IMR-90 (cell line): Measurements from ENCODE around the gene RYR1.

Experiments used
- MAZ ChIP-seq: IDR thresholded peaks from 2 replicates; pipeline ENCODE4 v1.6.1; 2012; ENCODE audit warnings: low read depth, mild to moderate bottlenecking, low read length, improper control_type of control experiment, moderate library complexity, borderline replicate concordance
- MXI1 ChIP-seq: IDR thresholded peaks from 2 replicates; pipeline ENCODE4 v1.6.1; 2012; ENCODE audit warnings: low read depth, mild to moderate bottlenecking, low read length, moderate library complexity, borderline replicate concordance
- POLR2A ChIP-seq: IDR thresholded peaks from 2 replicates; pipeline ENCODE4 v1.6.1; 2012; ENCODE audit warnings: mild to moderate bottlenecking, low read depth, low read length
- RAD21 ChIP-seq: IDR thresholded peaks from 2 replicates; pipeline ENCODE4 v1.6.1; 2012; ENCODE audit warnings: low read length, improper control_type of control experiment
- RFX5 ChIP-seq: IDR thresholded peaks from 2 replicates; pipeline ENCODE4 v1.8.0; 2012; ENCODE audit warnings: low read depth, mild to moderate bottlenecking, low read length, moderate library complexity
- TF ChIP-seq, protein P1 (sequence below): conservative IDR thresholded peaks from 2 replicates; pipeline ENCODE4 v1.5.1; 2012; ENCODE audit warnings: mild to moderate bottlenecking, low read depth, low read length, improper control_type of control experiment
- TF ChIP-seq, protein P2 (sequence below): fragments of 150-350 bp; IDR thresholded peaks from 2 replicates; pipeline ENCODE4 v1.6.1; 2017; ENCODE audit warnings: mild to moderate bottlenecking, antibody characterized with exemption, low read length, low read depth

DNA sequence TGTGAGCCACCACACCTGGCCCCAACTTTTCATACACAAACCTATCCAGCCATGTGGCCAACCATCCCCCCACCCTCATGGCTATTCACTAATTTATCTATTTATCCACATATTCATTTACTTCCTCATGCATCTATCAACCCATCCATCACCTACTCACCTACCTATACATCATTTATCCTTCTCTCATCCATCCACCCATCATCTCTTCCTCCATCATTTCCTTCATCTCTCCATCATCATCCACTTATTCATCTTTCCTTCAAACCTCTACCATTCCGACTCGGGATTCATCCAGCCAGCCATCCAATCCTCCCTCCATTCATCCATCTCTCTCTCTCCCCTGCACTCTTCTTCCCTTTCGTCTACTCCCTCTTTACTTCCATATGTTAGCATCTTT, 54.6 kb downstream of the RYR1 start:
- TF ChIP-seq, protein P1, sequence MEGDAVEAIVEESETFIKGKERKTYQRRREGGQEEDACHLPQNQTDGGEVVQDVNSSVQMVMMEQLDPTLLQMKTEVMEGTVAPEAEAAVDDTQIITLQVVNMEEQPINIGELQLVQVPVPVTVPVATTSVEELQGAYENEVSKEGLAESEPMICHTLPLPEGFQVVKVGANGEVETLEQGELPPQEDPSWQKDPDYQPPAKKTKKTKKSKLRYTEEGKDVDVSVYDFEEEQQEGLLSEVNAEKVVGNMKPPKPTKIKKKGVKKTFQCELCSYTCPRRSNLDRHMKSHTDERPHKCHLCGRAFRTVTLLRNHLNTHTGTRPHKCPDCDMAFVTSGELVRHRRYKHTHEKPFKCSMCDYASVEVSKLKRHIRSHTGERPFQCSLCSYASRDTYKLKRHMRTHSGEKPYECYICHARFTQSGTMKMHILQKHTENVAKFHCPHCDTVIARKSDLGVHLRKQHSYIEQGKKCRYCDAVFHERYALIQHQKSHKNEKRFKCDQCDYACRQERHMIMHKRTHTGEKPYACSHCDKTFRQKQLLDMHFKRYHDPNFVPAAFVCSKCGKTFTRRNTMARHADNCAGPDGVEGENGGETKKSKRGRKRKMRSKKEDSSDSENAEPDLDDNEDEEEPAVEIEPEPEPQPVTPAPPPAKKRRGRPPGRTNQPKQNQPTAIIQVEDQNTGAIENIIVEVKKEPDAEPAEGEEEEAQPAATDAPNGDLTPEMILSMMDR: no peak
- TF ChIP-seq MXI1: no peak
- TF ChIP-seq MAZ: no peak
- TF ChIP-seq POLR2A: no peak
- no peak for TF ChIP-seq RFX5
- TF ChIP-seq RAD21: no peak
- TF ChIP-seq, protein P2, sequence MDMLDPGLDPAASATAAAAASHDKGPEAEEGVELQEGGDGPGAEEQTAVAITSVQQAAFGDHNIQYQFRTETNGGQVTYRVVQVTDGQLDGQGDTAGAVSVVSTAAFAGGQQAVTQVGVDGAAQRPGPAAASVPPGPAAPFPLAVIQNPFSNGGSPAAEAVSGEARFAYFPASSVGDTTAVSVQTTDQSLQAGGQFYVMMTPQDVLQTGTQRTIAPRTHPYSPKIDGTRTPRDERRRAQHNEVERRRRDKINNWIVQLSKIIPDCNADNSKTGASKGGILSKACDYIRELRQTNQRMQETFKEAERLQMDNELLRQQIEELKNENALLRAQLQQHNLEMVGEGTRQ: no peak
